Measurements from ENCODE around the gene ITGAD. TPM values are rescaled to one million over a fixed set of nuclear protein-coding genes. Genes with fewer than 3 reads are reported as not detected.

ITGAD gene
- total RNA-seq, 4 donors from 2014 or later, result 0.19 TPM; not detected in 3

DNA sequence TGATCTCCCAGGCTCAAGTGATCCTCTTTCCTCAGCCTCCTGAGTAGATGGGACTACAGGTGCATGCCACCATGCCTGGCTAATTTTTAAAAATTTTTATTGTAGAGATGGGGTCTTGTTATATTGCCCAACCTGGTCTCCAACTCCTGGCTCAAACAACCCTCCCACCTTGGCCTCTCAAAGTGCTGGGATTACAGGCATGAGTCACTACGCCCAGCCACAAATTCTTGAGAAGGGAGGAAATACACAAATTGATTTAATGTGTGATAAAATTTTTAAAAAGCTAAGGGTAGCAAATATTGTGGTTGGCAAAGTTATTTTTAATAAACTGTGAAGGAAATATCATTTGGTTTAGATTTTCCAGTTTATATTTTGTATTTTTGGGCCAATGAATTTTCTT, 9.6 kb downstream of the ITGAD start:
- 72 to 73% methylated on average over 1 of the region's 1 CpG for WGBS, 2 donors
- no peak overlapping the region for H3K27ac ChIP-seq
- TF ChIP-seq, protein P1, sequence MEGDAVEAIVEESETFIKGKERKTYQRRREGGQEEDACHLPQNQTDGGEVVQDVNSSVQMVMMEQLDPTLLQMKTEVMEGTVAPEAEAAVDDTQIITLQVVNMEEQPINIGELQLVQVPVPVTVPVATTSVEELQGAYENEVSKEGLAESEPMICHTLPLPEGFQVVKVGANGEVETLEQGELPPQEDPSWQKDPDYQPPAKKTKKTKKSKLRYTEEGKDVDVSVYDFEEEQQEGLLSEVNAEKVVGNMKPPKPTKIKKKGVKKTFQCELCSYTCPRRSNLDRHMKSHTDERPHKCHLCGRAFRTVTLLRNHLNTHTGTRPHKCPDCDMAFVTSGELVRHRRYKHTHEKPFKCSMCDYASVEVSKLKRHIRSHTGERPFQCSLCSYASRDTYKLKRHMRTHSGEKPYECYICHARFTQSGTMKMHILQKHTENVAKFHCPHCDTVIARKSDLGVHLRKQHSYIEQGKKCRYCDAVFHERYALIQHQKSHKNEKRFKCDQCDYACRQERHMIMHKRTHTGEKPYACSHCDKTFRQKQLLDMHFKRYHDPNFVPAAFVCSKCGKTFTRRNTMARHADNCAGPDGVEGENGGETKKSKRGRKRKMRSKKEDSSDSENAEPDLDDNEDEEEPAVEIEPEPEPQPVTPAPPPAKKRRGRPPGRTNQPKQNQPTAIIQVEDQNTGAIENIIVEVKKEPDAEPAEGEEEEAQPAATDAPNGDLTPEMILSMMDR (IDR thresholded peaks at IDR 0.05), result no peak
- no peak for TF ChIP-seq POLR2A (IDR thresholded peaks at IDR 0.05)
- H3K4me1 ChIP-seq, result no peaks in the 10 kb centered on the region
- intact Hi-C loops (cut with DNase I), result no loop called here
- peaks cover 0 to 7% (median 0%) of the 10 kb centered on the region in 3 donors for H3K9me3 ChIP-seq
- H3K27me3 ChIP-seq, result peaks cover 0 to 8% (median 0%) of the 10 kb centered on the region in 4 donors
- no peak overlapping the region for H3K4me3 ChIP-seq
- H3K36me3 ChIP-seq, result no peaks in the 10 kb centered on the region
- DNase-seq, result no peak

- Histone ChIP-seq H3K27ac (no peak overlapping the region), H3K36me3 (no peaks in the 10 kb centered on the region), H3K4me3 (no peak overlapping the region), H3K4me1 (no peaks in the 10 kb centered on the region), H3K27me3 (peaks cover 0 to 8% (median 0%) of the 10 kb centered on the region in 4 donors), H3K9me3 (peaks cover 0 to 7% (median 0%) of the 10 kb centered on the region in 3 donors)
- TF ChIP-seq, protein P1 (IDR thresholded peaks at IDR 0.05), result no peak
- TF ChIP-seq POLR2A (IDR thresholded peaks at IDR 0.05), result no peak
- WGBS, 2 donors, result 78 to 81% methylated on average over 9 to 12 of the region's 21 CpGs
- DNase-seq, result no peak
- intact Hi-C loops (cut with DNase I), result no loop called here
Measured at GRCh38 chr16:31403590-31404352, 10.6 kb downstream of the ITGAD start.

DNA sequence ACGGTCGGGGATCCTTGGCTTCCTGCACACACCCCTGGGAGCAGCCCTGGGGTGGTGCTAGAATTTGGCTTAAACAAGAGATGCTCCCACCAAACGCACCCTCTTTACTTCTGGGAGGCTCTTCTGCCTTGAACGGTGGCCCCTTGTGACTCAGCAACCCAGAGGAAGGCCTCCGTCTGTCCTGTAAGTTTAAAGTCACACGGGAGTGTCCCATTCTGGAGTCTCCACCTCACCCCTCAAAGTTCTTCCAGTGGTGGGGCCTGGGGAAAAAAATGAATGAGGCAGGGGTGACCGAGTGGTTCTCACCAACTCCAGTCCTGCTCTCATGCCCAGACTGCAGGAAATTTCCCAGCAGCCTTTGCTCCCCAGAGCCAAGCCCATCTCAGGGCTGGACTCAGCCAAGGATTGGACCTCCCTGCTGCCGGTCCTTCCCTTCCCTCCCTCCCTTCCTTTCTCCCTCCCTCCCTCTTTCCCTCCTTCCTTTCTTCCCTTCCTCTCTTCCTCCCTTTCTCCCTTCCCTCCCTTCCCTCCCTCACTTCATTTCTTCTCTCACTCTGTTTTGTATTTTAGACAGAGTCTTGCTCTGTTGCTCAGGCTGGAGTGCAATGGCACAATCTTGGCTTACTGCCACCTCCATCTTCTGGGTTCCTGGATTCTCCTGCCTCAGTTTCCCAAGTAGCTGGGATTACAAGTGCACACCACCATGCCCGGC, 11.4 kb downstream of the ITGAD start:
- no peaks in the 10 kb centered on the region for H3K4me1 ChIP-seq
- H3K4me3 ChIP-seq, result no peak overlapping the region
- no peak overlapping the region for H3K27ac ChIP-seq
- no peak for DNase-seq
- peaks cover 0 to 8% (median 0%) of the 10 kb centered on the region in 4 donors for H3K27me3 ChIP-seq
- no peak for TF ChIP-seq POLR2A (IDR thresholded peaks at IDR 0.05)
- TF ChIP-seq, protein P1 (IDR thresholded peaks at IDR 0.05), result no peak
- intact Hi-C loops (cut with DNase I), result no loop called here
- H3K9me3 ChIP-seq, result peaks cover 0 to 3% (median 0%) of the 10 kb centered on the region in 3 donors
- WGBS, 2 donors, result 55 to 63% methylated on average over 5 to 7 of the region's 9 CpGs
- H3K36me3 ChIP-seq, result no peaks in the 10 kb centered on the region

GRCh38 chr16:31407406-31407805, 14.3 kb downstream of the ITGAD start:
- TF ChIP-seq, protein P1 (IDR thresholded peaks at IDR 0.05), result no peak
- no peak for TF ChIP-seq POLR2A (IDR thresholded peaks at IDR 0.05)
- Histone ChIP-seq H3K4me3 (no peak overlapping the region), H3K27ac (no peak overlapping the region), H3K9me3 (no peaks in the 10 kb centered on the region), H3K4me1 (no peaks in the 10 kb centered on the region), H3K36me3 (no peaks in the 10 kb centered on the region), H3K27me3 (peaks cover 0 to 18% (median 0%) of the 10 kb centered on the region in 4 donors)
- DNase-seq, result no peak
- WGBS, 2 donors, result 87 to 100% methylated on average over 4 to 6 of the region's 8 CpGs
- intact Hi-C loops (cut with DNase I), result no loop called here

DNA sequence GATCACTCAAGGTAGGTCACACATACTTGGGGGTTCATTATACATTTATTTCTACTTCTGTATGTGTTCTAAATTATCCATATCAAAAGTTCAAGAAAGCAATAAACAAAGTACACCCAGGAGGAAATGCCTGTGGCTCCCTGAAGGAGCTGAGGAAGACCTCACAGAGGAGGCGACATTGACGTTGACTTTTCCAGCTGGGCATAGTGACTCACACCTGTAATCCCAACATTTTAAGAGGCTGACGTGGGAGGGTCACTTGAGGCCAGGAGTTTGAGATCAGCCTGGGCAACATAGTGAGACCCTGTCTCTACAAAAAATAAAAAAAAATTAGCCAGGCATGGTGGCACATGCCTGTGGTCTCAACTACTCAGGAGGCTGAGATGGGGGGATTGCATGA, 16.3 kb downstream of the ITGAD start:
- DNase-seq, result no peak
- no peaks in the 10 kb centered on the region for H3K4me1 ChIP-seq
- peaks cover 0 to 28% (median 0%) of the 10 kb centered on the region in 4 donors for H3K27me3 ChIP-seq
- TF ChIP-seq, protein P1 (IDR thresholded peaks at IDR 0.05), result no peak
- TF ChIP-seq POLR2A (IDR thresholded peaks at IDR 0.05), result no peak
- no peak overlapping the region for H3K4me3 ChIP-seq
- no peak overlapping the region for H3K27ac ChIP-seq
- no peaks in the 10 kb centered on the region for H3K9me3 ChIP-seq
- WGBS, 2 donors, result 25 to 33% methylated on average over 3 of the region's 3 CpGs
- intact Hi-C loops (cut with DNase I), result no loop called here
- H3K36me3 ChIP-seq, result no peaks in the 10 kb centered on the region

Measured in esophagus squamous epithelium (tissue), 5 donors.